NOMO-1 treated with DMSO at 0.1 percent for 48 hours (cell line): Measurements from ENCODE around the gene CDC42BPB.
"Not testable (repeated sequence)": the region's sequence is repeated elsewhere in the genome, so short reads cannot be mapped to it uniquely, and the experiment has no call there.

ENCODE experiments used
- DNase-seq: peaks from one replicate; lab custom pipeline; 2025; ENCODE audit not compliant: unreplicated experiment; lab: John Stamatoyannopoulos, UW

CDC42BPB gene

GRCh38 chr14:102932484-102933248, 124.7 kb downstream of the CDC42BPB start:
- no peak for DNase-seq

DNA sequence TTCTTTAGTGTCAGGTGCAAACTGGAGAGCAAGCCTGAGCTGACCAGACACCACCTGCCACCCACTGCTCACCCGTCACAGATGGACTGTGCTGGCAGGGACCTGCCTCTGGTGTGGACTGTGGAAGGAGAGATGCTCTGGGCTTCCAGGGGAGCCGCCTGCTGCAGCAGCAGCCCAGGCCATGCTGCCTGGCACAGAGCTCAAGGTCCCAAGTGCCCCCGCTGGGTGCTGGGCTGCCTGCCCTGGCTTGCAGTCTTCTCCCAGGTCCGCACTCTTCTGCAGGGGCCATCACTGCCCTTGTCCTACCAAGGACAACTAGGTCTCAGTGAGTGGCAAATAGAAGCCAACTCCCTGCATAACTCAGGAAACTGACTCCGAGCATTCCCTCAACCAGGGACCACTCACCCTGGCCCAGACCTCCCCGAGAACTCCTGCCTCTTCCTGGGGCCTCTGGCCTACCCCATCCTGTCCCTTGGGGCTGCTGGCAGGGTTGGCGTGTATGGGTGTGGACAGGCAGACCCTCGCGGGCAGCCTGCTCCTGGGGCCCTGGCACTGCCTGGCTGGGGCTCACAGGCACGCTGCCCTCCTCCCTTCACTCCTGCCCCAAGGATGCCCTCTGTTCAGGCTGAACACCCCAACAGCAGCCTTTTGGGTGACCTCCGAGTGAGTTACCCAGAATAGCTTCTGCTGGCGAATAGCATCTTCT, 125.6 kb downstream of the CDC42BPB start:
- DNase-seq = no peak

- DNase-seq = peak; percentile 34
Measured at GRCh38 chr14:102930753-102931579, 126.4 kb downstream of the CDC42BPB start.

DNA sequence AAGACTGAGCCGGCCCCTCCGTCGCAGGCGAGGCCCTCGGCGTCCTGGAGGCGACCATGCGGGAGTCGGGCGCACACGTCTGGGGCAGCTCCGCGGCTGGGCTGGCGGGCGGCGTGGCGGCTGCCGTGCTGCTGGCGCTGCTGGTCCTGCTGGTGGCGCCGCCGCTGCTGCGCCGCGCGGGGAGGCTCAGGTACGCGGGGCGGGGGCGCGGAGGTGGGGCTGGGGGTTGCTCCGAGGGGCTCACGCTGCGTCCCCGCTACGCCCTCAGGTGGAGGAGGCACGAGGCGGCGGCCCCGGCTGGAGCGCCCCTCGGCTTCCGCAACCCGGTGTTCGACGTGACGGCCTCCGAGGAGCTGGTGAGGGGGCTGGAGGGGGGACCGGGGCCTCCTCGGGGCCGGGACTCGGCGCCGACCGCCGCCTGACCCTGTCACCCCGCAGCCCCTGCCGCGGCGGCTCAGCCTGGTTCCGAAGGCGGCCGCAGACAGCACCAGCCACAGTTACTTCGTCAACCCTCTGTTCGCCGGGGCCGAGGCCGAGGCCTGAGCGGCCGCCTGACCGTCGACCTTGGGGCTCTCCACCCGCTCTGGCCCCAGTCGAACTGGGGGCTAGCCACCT, 127.1 kb downstream of the CDC42BPB start:
- no peak for DNase-seq

GRCh38 chr14:102929241-102930137, 127.9 kb downstream of the CDC42BPB start:
- no peak for DNase-seq

DNA sequence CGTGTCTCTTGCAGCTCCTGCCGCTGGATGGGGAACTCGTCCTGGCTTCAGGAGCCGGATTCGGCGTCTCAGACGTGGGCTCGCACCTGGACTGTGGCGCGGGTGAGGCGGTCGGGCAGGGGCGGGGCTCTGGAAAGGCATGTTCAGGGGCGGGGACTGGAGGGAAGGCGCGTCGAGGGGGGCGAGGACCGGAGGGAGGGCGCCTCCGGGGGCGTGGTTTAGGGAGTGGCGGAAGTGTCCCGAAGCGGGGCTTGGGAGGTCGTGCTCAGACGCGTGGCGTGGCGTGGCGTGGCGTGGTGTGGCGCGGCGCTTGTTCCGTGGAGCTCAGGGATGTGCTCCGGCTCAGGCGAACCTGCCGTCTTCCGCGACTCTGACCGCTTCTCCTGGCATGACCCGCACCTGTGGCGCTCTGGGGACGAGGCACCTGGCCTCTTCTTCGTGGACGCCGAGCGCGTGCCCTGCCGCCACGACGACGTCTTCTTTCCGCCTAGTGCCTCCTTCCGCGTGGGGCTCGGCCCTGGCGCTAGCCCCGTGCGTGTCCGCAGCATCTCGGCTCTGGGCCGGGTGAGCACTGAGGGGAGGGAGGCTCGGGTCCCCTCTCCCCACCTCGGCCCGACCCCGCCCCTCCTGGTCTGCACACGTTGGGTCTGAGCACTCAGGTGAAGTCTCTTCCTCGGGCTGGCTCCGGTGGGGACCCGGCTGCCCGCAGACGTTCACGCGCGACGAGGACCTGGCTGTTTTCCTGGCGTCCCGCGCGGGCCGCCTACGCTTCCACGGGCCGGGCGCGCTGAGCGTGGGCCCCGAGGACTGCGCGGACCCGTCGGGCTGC, 128.7 kb downstream of the CDC42BPB start:
- peak; percentile 69 for DNase-seq

DNA sequence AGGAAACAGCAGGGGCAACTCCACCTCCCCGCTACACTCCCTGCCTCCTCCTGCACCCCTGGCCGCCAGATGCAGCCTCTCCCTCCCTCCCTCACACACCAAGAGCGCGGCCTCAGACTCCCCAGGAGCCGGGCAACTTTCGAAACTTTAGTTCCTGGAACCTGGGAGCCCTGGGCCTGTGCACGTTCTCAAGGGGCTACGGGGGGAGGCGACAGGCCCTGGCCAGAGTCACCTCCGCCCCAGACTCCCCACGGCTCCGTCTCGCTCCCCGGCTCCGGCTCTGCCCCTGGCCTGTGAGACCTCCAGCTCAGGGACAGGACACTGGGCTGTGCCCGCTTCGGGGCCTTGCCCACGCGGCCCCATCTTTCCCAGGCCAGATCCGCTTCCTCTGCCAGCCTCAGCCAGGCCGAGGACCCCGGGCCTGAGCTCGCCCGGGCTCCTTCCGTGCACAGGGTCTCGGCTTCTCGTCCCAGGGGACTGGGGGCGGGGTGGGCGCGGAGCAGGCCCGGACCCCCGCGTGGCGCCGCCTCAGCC, 129.4 kb downstream of the CDC42BPB start:
- DNase-seq = no peak

DNA sequence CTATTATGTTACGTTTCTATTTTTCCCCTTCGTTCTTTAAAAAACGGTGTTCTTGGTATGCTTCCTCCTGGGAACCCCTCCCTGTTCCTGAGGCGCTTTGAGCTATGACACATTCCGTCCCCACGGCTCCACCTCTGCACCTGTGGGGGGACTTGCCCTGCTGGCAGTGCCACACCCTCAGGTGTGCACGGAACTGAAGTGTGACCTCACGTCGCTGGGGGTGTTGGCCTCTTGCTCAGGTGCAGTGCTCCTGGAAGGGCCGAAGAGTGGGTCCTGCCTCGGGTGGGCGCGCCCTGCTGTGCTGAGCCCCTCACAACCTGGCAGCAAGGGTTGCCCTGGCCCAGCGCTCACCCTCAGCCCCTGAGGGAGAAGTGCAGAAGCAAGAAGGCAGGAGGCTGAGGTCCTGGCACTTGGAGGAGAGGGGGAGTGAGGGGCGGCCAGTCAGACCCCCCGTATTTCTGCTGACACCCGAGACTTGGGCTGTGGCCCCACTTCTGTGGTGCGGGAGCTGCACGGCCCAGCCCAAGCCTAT, 129.9 kb downstream of the CDC42BPB start:
- DNase-seq = no peak

DNA sequence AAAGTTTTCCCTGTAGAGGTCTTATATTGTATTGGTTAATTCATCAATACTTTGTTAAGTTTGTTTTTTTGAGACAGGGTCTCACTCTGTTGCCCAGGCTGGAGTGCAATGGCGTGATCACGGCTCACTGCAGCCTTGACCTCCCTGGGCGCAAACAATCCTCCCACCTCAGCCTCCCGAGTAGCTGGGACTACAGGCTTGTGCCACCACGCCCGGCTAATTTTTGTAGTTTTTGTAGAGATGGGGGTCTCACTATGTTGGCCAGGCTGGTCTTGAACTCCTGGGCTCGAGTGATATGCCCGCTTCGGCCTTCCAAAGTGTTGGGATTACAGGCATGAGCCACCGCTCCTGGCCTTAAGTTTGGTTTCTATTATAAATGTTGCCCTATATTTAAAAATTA, 130.5 kb downstream of the CDC42BPB start:
- DNase-seq = not testable (repeated sequence)

GRCh38 chr14:102926104-102926503, 131.2 kb downstream of the CDC42BPB start:
- no peak for DNase-seq

DNA sequence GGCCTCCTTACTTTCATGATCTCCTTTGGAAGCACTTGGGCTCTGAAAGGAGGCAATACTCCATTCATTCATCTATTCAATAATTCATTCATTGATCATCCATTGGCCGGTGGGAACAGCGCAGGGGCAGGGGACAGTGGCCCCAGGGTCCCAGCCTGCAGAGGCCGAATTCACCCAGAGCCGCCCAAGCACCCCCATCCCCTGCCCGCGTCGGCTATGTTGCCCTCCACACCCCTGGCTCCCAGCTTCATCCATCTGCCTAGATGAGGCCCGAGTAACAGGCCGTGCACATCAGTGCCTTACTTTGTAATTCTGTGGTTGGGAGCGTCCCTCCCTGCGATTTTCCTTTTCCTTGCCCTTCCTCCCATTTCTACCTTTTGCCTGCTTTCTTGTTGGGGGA, 131.7 kb downstream of the CDC42BPB start:
- no peak for DNase-seq

- DNase-seq = no peak
Measured at GRCh38 chr14:102924632-102925588, 132.4 kb downstream of the CDC42BPB start.

GRCh38 chr14:102923925-102924486, 133.3 kb downstream of the CDC42BPB start:
- DNase-seq = no peak

- no peak for DNase-seq
Measured at GRCh38 chr14:102923201-102923924, 134.0 kb downstream of the CDC42BPB start.

DNA sequence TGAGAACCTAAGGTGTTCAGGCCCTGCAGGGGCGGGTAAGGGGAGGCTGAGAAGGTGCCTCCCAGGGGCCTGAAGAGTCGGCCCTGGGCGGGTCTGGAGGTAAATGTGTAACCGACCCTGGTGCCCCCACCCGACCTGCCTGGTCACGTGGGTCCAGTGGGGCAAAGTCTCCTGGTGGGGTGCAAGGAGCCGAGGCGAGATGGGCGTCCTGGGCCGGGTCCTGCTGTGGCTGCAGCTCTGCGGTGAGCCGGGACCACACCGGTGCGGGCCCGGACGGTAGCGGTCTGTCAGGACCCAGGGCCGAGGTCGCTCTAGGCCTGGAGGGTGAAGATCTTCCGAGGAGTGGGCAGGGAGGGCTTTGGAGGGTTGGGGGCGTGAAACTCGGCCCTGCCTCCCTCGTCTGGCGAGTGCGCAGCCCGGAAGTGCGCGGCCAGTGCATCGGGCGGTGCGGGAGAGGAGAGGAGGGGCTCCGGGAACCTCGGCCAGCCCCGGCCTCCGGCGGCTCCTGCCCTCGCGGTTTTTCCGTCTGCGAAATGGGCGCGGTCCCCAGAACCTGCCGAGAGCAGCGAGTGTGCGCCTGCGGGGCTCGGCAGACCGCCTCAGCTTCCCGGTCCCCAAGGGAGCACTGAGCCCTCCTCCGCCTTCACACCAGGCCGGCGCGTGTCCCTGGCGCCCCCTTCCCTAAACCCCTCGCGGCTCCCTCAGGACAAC, 134.7 kb downstream of the CDC42BPB start, which contains the start of gene AMN:
AMN (plus strand) TSS at position 174 of the 711 bp plus-strand sequence; CDS start at position 200, 26 bp downstream.
- DNase-seq = no peak

- no peak for DNase-seq
Measured at GRCh38 chr14:102920998-102921304, 136.4 kb downstream of the CDC42BPB start.
